K562 (cell line): ENCODE measurements around the gene MRPS26. TPM values are rescaled to one million over a fixed set of nuclear protein-coding genes. Genes with fewer than 3 reads are reported as not detected.
A peak's percentile ranks its signal among the peaks of the same experiment; 100 is the strongest.

ENCODE experiments used
- ATF1 ChIP-seq, 2 experiments: fragments of 450-650 bp in 1 of 2; IDR thresholded peaks; 2 replicates each; pipeline ENCODE4 v1.6.1; 2016; ENCODE audit warnings: missing compliant biosample characterization in 1 of 2, missing genetic modification characterization in 1 of 2
- CHD7 ChIP-seq: fragments of 200-600 bp; sonication (generic); IDR thresholded peaks from one replicate; pipeline ENCODE4 v1.6.1; 2012; ENCODE audit warnings: mild to moderate bottlenecking, low read depth, low read length, inconsistent platforms
- CTCF ChIP-seq, 3 experiments: IDR thresholded peaks in 2 of 3; conservative IDR thresholded peaks in 1 of 3; 2 replicates each; pipeline ENCODE4 v1.5.1; 2011 to 2012; ENCODE audit warnings: low read length in 3 of 3, mild to moderate bottlenecking in 3 of 3, control low read depth in 2 of 3, improper control_type of control experiment in 1 of 3, inconsistent platforms in 1 of 3, low read depth in 1 of 3, mixed read lengths in 1 of 3, moderate library complexity in 1 of 3; ENCODE audit not compliant: insufficient read depth in 2 of 3
- GATAD2B ChIP-seq: fragments of 450-650 bp; IDR thresholded peaks from 2 replicates; pipeline ENCODE4 v1.6.1; 2017; ENCODE audit warnings: mild to moderate bottlenecking, borderline replicate concordance
- KAT7 ChIP-seq: sonication (generic); formaldehyde crosslinking; IDR thresholded peaks from 2 replicates; pipeline ENCODE4 v1.8.0; 2022; ENCODE audit warnings: missing genetic modification reagents, mild to moderate bottlenecking, borderline replicate concordance
- NCOA2 ChIP-seq, 2 experiments: fragments of 450-650 bp; IDR thresholded peaks; 2 replicates each; pipeline ENCODE4 v1.6.1; 2018; ENCODE audit warnings: mild to moderate bottlenecking in 2 of 2, moderate library complexity in 1 of 2; ENCODE audit not compliant: partially characterized antibody in 2 of 2
- RNF2 ChIP-seq: sonication (generic); IDR thresholded peaks from 2 replicates; pipeline ENCODE4 v1.6.1; 2016
- TCF3 ChIP-seq: sonication (generic); formaldehyde crosslinking; IDR thresholded peaks from 2 replicates; pipeline ENCODE4 v1.4.0; 2020; ENCODE audit warnings: mild to moderate bottlenecking, missing genetic modification reagents
- THAP12 ChIP-seq: fragments of 250-450 bp; sonication (Bioruptor Pico); IDR thresholded peaks from 2 replicates; pipeline ENCODE4 v1.9.0; 2021; ENCODE audit warnings: mild to moderate bottlenecking, inconsistent platforms
- THAP7 ChIP-seq: fragments of 250-450 bp; sonication (Bioruptor Pico); IDR thresholded peaks from 2 replicates; pipeline ENCODE4 v1.5.0; 2021
- ZNF184 ChIP-seq: sonication (generic); formaldehyde crosslinking; IDR thresholded peaks from 2 replicates; pipeline ENCODE4 v1.5.0; 2020; ENCODE audit warnings: missing genetic modification reagents
- ZNF354B ChIP-seq: fragments of 250-450 bp; sonication (Bioruptor Pico); IDR thresholded peaks from 2 replicates; pipeline ENCODE4 v1.4.0; 2020
- ZNF408 ChIP-seq: fragments of 250-450 bp; sonication (Bioruptor Pico); IDR thresholded peaks from 2 replicates; pipeline ENCODE4 v1.4.0; 2020; ENCODE audit warnings: low read depth, mild to moderate bottlenecking, moderate library complexity
- polyA plus RNA-seq, 8 experiments: library from polyadenylated mRNA; depleted of rRNA in 4 of 8; stranded (reverse) in 5 of 8; unstranded in 3 of 8; fragments of >200 nt; fragmentation: Nextera tagmentation in 2 of 8; fragmentation: Illumina TruSeq in 1 of 8; extraction: Ambion mirVana in 2 of 8; extraction: Trizol in 1 of 8; gene quantifications; 2 replicates each; pipeline versions ENCODE4 v1.2.1 to v1.2.3, GENCODE V29; 2011 to 2014; ENCODE audit warnings: inconsistent platforms in 1 of 8, missing spikeins in 1 of 8
- total RNA-seq, 7 experiments: library from RNA; depleted of rRNA in 6 of 7; stranded (reverse); fragments of >200 nt in 6 of 7; fragmentation: Illumina TruSeq in 2 of 7; extraction: Trizol in 2 of 7; gene quantifications; 2 replicates each; pipeline versions ENCODE4 v1.2.1 to v1.2.3, GENCODE V29; 2011 to 2021; ENCODE audit warnings: low replicate concordance in 1 of 7

MRPS26 gene
- total and polyA plus RNA-seq, 9 of the 15 experiments (the other 6 are each of a cell fraction or from before 2014, with no cell fraction given) = 2.7 to 70.5 (median 28.8) TPM

- TF ChIP-seq CTCF (IDR thresholded peaks at IDR 0.05 in 2 of 3, conservative IDR thresholded peaks at IDR 0.05 in 1 of 3; ENCODE audit: insufficient read depth in 2 of 3, low read depth in 1 of 3, low read length in 3 of 3) (no peak), GATAD2B (no peak), ATF1 (CRISPR knock-in tag; IDR thresholded peaks at IDR 0.05) (no peak), ATF1 (tag; IDR thresholded peaks at IDR 0.05) (no peak), NCOA2 (IDR thresholded peaks at IDR 0.05; ENCODE audit: partially characterized antibody in 2 of 2) (no peak), THAP7 (CRISPR knock-in tag) (no peak), KAT7 (CRISPR knock-in tag) (no peak), ZNF184 (CRISPR knock-in tag) (no peak), ZNF408 (no peak), TCF3 (CRISPR knock-in tag) (peak; percentile 65), CHD7 (no peak), RNF2 (no peak), THAP12 (no peak), ZNF354B (CRISPR knock-in tag) (no peak)
Observed at GRCh38 chr20:3084986-3085360, 39.1 kb downstream of the MRPS26 start (continued).
